HEK293 (cell line): ENCODE results near the gene C12orf42.

Experiments used
- KLF16 ChIP-seq: fragments of 450-650 bp; formaldehyde crosslinking; IDR thresholded peaks from 2 replicates; pipeline ENCODE4 v1.5.1; 2017; ENCODE audit warnings: missing biosample characterization, missing genetic modification characterization
- MZF1 ChIP-seq: fragments of 450-650 bp; formaldehyde crosslinking; IDR thresholded peaks from 2 replicates; pipeline ENCODE4 v1.5.1; 2017; ENCODE audit warnings: missing biosample characterization, missing genetic modification characterization, borderline replicate concordance
- ZNF138 ChIP-seq: fragments of 450-650 bp; formaldehyde crosslinking; IDR thresholded peaks from 2 replicates; pipeline ENCODE4 v1.5.1; 2016; ENCODE audit warnings: missing biosample characterization, missing genetic modification characterization, borderline replicate concordance
- ZNF350 ChIP-seq: fragments of 450-650 bp; formaldehyde crosslinking; IDR thresholded peaks from 2 replicates; pipeline ENCODE4 v1.5.0; 2017; ENCODE audit warnings: missing biosample characterization, mild to moderate bottlenecking, missing genetic modification characterization
- ZNF596 ChIP-seq: fragments of 450-650 bp; IDR thresholded peaks from 2 replicates; pipeline ENCODE4 v1.5.0; 2018; ENCODE audit warnings: missing biosample characterization, mild to moderate bottlenecking, missing genetic modification characterization, moderate library complexity
- ZNF670 ChIP-seq: fragments of 450-650 bp; formaldehyde crosslinking; IDR thresholded peaks from 2 replicates; pipeline ENCODE4 v1.5.1; 2016; ENCODE audit warnings: missing biosample characterization, missing genetic modification characterization, low read depth
- ZNF785 ChIP-seq: fragments of 450-650 bp; formaldehyde crosslinking; IDR thresholded peaks from 2 replicates; pipeline ENCODE4 v1.5.1; 2016; ENCODE audit warnings: missing biosample characterization, missing genetic modification characterization
- ZSCAN16 ChIP-seq: fragments of 450-650 bp; formaldehyde crosslinking; IDR thresholded peaks from 2 replicates; pipeline ENCODE4 v1.5.1; 2016; ENCODE audit warnings: missing biosample characterization, missing genetic modification characterization
- TF ChIP-seq, protein P1 (sequence below): fragments of 450-650 bp; formaldehyde crosslinking; IDR thresholded peaks from 2 replicates; pipeline ENCODE4 v1.5.1; 2016; ENCODE audit warnings: missing biosample characterization, missing genetic modification characterization
- TF ChIP-seq, protein P2 (sequence below): fragments of 450-650 bp; formaldehyde crosslinking; IDR thresholded peaks from 2 replicates; pipeline ENCODE4 v1.5.1; 2016; ENCODE audit warnings: missing biosample characterization, missing genetic modification characterization
- TF ChIP-seq, protein P3 (sequence below): sonication (generic); formaldehyde crosslinking; IDR thresholded peaks from 2 replicates; pipeline ENCODE4 v1.8.1; 2022; ENCODE audit warnings: mild to moderate bottlenecking, moderate library complexity, missing genetic modification reagents

DNA sequence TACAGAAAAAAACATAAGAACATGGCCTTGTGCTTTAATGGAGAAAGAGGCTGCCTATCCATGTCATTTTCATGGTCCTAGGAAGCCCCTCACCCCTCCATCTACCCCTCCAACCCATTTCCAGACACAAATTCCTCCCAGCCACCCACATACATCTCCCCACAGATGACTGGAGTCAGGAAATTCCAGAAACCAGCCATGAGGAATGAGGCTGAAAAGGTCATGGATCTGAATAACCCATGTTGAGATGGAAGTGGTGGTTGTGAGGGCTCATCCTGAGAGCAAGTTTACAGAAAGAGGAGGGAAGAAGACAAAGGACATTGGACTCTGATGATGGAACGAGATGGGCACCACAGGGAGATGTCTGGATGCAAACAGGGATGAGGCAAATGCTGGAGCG, 23.9 kb upstream of the C12orf42 start:
- TF ChIP-seq ZNF670 (tag by site-specific recombination) (no peak), ZNF596 (no peak), ZNF785 (tag by site-specific recombination) (no peak), ZNF138 (tag by site-specific recombination) (no peak), ZNF350 (tag by site-specific recombination) (no peak), ZSCAN16 (tag by site-specific recombination) (no peak), KLF16 (no peak), MZF1 (tag by site-specific recombination) (no peak)
- TF ChIP-seq, protein P1, sequence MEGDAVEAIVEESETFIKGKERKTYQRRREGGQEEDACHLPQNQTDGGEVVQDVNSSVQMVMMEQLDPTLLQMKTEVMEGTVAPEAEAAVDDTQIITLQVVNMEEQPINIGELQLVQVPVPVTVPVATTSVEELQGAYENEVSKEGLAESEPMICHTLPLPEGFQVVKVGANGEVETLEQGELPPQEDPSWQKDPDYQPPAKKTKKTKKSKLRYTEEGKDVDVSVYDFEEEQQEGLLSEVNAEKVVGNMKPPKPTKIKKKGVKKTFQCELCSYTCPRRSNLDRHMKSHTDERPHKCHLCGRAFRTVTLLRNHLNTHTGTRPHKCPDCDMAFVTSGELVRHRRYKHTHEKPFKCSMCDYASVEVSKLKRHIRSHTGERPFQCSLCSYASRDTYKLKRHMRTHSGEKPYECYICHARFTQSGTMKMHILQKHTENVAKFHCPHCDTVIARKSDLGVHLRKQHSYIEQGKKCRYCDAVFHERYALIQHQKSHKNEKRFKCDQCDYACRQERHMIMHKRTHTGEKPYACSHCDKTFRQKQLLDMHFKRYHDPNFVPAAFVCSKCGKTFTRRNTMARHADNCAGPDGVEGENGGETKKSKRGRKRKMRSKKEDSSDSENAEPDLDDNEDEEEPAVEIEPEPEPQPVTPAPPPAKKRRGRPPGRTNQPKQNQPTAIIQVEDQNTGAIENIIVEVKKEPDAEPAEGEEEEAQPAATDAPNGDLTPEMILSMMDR, result no peak
- TF ChIP-seq, protein P2, sequence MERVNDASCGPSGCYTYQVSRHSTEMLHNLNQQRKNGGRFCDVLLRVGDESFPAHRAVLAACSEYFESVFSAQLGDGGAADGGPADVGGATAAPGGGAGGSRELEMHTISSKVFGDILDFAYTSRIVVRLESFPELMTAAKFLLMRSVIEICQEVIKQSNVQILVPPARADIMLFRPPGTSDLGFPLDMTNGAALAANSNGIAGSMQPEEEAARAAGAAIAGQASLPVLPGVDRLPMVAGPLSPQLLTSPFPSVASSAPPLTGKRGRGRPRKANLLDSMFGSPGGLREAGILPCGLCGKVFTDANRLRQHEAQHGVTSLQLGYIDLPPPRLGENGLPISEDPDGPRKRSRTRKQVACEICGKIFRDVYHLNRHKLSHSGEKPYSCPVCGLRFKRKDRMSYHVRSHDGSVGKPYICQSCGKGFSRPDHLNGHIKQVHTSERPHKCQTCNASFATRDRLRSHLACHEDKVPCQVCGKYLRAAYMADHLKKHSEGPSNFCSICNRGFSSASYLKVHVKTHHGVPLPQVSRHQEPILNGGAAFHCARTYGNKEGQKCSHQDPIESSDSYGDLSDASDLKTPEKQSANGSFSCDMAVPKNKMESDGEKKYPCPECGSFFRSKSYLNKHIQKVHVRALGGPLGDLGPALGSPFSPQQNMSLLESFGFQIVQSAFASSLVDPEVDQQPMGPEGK (tag by site-specific recombination), result no peak
- TF ChIP-seq, protein P3, sequence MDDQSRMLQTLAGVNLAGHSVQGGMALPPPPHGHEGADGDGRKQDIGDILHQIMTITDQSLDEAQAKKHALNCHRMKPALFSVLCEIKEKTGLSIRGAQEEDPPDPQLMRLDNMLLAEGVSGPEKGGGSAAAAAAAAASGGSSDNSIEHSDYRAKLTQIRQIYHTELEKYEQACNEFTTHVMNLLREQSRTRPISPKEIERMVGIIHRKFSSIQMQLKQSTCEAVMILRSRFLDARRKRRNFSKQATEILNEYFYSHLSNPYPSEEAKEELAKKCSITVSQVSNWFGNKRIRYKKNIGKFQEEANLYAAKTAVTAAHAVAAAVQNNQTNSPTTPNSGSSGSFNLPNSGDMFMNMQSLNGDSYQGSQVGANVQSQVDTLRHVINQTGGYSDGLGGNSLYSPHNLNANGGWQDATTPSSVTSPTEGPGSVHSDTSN, result no peak
